ENCODE data around the gene PDE4D.

PDE4D gene

GRCh38 chr5:59746241-59746765 lies 147.2 kb downstream of the PDE4D start:
- DNase-seq (ENCODE audit: low read depth in 2 of 2, low spot score in 1 of 2), result no peak

- DNase-seq (ENCODE audit: low read depth in 2 of 2, low spot score in 1 of 2), result no peak
These were observed 148.1 kb downstream of the PDE4D start for GRCh38 chr5:59745415-59745863.

GRCh38 chr5:59744531-59744992 lies 149.0 kb downstream of the PDE4D start:
- DNase-seq (ENCODE audit: low read depth in 2 of 2, low spot score in 1 of 2), result no peak

- DNase-seq (ENCODE audit: low read depth in 2 of 2, low spot score in 1 of 2), result no peak
These were observed 151.9 kb downstream of the PDE4D start for GRCh38 chr5:59741599-59741998.

GRCh38 chr5:59738024-59738423 lies 155.5 kb downstream of the PDE4D start:
- DNase-seq (ENCODE audit: low read depth in 2 of 2, low spot score in 1 of 2), result no peak

- no peak for DNase-seq (ENCODE audit: low read depth in 2 of 2, low spot score in 1 of 2)
These were observed 160.7 kb downstream of the PDE4D start for GRCh38 chr5:59732806-59733205.

GRCh38 chr5:59732301-59732700 lies 161.2 kb downstream of the PDE4D start:
- DNase-seq (ENCODE audit: low read depth in 2 of 2, low spot score in 1 of 2), result no peak

- DNase-seq (ENCODE audit: low read depth in 2 of 2, low spot score in 1 of 2), result no peak
These were observed 161.7 kb downstream of the PDE4D start for GRCh38 chr5:59731809-59732208.

DNA sequence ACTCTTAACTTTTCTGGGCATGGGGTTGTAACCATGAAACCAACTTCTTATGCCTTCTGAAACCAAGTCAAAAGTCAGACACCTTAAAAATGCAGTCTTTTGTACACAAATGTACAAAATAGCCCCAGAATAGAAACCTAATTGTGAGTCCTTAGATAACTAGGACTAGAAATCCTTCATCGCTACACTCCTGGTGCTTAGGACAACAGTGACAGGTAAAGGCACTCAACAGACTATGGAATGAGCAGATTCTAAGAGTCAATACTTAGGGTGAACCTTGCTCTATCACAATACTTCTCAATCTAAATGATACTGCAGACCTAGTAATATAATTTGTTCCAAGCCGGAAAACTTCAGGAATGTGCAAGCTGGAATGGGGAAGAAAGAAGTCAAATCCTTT lies 163.7 kb downstream of the PDE4D start:
- DNase-seq (ENCODE audit: low read depth in 2 of 2, low spot score in 1 of 2), result no peak

DNA sequence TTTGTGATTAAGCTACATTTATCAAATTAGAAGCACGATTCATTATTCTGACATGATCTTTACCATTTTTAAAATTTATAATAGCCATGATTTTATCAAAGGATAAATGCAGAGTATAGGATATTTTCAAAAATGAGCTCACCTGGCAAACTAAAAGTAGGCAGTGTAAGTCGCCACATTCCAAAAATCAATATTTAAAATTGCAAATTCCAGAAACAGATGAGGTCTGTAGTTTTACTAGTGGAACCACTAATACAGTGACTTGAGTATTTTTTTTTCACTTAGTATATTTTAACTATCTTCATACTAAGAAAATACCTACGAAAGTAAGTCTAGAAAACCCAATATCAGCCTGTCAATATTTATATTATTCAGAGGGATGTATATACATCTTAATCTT lies 164.2 kb downstream of the PDE4D start:
- DNase-seq (ENCODE audit: low read depth in 2 of 2, low spot score in 1 of 2), result no peak

GRCh38 chr5:59728356-59728755 lies 165.2 kb downstream of the PDE4D start:
- DNase-seq (ENCODE audit: low read depth in 2 of 2, low spot score in 1 of 2), result no peak

DNA sequence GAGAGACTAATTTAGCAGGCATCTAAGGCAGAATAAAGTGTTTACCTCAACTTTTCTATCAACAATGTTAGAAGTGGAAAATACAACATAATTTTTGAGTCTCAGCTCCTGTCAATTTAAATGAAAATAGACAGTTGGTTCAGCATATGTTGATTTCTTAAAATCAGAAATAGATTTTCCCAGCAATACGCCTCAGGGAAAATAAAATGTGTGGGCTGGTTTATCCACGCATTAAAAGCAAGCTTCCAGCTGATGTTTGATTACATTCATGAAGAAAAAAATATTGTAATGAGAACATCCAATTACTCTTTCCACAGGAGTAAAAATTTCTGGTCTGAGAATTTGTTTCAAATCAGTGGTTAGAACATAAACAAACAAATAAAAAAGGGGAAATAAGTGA lies 166.3 kb downstream of the PDE4D start:
- no peak for DNase-seq (ENCODE audit: low read depth in 2 of 2, low spot score in 1 of 2)

DNA sequence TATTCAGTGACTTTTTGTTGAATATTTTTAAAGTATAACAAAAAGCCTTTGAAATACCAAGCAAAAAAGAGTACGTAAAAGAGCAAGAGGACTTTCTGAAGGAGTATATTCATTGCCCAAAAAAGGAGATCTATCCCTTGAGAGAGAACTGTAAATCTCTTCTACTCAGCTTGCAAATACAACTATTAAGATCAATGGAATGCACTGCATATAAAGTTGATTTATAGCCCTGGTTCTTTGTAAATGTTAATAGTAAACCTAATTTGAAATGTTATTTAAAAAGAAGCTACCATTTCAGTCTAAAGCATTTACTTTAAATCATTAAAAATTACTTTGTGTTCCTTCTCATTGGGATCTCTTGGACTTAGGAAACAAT lies 168.1 kb downstream of the PDE4D start:
- DNase-seq (ENCODE audit: low read depth in 2 of 2, low spot score in 1 of 2), result no peak

- no peak for DNase-seq (ENCODE audit: low read depth in 2 of 2, low spot score in 1 of 2)
These were observed 168.8 kb downstream of the PDE4D start for GRCh38 chr5:59724482-59725391.

GRCh38 chr5:59722874-59723273 lies 170.7 kb downstream of the PDE4D start:
- DNase-seq (ENCODE audit: low read depth in 2 of 2, low spot score in 1 of 2), result no peak

DNA sequence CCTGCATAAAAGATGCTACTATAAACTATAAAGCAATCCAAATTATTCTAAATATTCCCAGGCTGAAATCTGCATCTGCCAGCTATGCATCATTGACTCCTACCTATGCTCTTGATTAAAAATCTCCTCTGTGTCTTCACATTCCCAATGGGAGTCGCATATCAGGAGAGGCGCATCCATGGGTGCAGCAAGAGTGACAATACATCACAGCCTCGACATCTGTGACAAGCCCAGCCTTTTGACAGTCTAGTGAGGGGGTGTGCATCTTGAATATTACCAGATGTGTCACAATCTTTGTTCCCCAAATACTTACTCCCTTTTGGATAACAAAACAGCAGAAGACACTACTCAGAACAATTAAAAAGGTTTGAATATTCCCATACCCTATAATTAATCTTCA lies 171.8 kb downstream of the PDE4D start:
- no peak for DNase-seq (ENCODE audit: low read depth in 2 of 2, low spot score in 1 of 2)

- DNase-seq (ENCODE audit: low read depth in 2 of 2, low spot score in 1 of 2), result no peak
These were observed 173.5 kb downstream of the PDE4D start for GRCh38 chr5:59720063-59720462.

DNA sequence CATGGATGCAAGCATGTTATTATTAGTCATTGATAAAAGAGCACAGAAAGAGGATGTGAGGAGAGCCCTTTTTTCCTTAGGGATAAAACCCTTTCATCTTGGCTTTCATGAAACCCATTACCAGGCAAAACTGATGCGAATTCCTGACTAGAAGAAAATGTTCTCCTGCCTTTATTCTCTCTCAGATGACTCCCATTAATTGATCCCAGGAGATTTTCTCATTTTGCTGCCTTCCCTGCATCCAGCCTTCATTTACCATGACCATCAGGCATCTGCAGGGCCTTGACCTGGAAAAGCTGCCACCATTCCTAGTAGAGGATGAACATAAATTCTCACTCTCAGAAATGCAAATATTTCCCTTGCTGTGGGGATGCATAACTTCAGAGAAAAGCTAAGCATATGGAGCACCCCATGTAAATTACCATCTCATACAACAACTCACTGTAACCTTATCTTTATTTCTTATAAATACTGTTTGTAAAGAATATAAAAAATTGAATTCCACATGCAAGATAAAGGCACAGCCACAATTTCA lies 176.5 kb downstream of the PDE4D start:
- DNase-seq (ENCODE audit: low read depth in 2 of 2, low spot score in 1 of 2), result no peak

DNA sequence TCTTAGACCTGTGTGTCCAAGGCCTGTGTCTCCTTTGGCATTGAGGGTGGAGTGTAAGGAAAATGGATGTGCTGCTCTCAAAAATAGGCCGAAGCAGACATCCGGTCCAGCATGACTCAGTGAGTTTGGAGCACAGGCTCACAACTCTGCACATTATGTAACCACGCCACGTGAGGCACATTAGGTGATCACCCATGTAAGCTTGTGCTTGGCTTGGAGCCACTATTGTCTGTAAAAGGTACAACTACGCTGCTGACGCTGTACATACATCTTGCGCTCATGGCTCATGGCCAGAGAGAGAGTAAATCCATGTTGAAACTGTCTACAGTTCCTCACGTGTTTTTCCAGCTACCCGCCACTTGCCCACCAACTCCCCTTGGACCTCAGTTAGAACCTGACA lies 177.5 kb downstream of the PDE4D start:
- DNase-seq (ENCODE audit: low read depth in 2 of 2, low spot score in 1 of 2), result no peak

DNA sequence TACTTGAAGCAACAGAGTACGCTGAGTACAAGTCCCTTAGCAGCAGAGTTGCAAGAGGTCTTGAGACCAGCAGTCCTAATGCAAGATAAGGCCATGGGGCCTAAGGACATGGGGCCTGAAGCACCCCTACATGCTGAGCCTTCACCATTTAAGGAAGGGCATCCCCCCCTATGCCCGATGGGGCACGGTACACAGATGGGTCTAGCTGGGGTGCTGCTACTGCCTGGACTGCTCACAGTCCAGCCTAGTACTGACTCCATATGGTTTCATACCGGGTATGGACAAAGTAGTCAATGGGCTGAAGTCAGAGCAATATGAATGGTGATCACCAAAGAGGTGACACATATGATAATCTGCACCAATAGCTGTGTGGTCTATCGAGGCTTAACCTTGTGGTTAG lies 178.3 kb downstream of the PDE4D start:
- DNase-seq (ENCODE audit: low read depth in 2 of 2, low spot score in 1 of 2), result no peak

DNA sequence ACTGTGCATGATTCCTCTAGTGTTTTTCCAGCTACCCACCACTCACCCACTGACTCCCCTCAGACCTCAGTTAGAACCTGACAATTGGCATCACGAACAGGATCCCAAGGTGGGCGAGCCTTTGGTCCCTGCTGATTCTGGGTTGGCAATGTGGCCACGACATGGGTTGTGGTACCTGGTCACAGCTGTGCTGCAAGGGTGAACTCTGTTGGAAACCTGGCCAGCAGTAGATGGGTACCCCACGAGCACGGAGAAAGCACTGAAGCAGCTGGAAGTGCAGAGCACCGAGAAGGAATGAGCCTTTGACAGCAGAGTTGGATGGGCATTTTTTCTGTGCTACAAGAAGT lies 180.1 kb downstream of the PDE4D start:
- no peak for DNase-seq (ENCODE audit: low read depth in 2 of 2, low spot score in 1 of 2)

- no peak for DNase-seq (ENCODE audit: low read depth in 2 of 2, low spot score in 1 of 2)
These were observed 180.6 kb downstream of the PDE4D start for GRCh38 chr5:59712836-59713497.

Data from stimulated activated CD8-positive, alpha-beta memory T cell treated with anti-CD3 and anti-CD28 coated beads, Interleukin-4, amount 100 ng/mL, for 4 hours (primary cell).